ENCODE data around the gene OCA2.

The OCA2 gene

GRCh38 chr15:28105793-28106192 lies 6.7 kb upstream of the OCA2 start:
- no peak overlapping the region for H3K27ac ChIP-seq (ENCODE audit: low read depth, low read length)
- H3K27me3 ChIP-seq (ENCODE audit: control insufficient read depth in 1 of 2, insufficient read depth in 2 of 2, low read length in 2 of 2) = peaks cover 18 to 21% of the 10 kb centered on the region in 2 donors
- H3K4me3 ChIP-seq (ENCODE audit: low read depth in 1 of 2, low read length in 2 of 2) = no peak overlapping the region
- no peaks in the 10 kb centered on the region for H3K9me3 ChIP-seq (ENCODE audit: control insufficient read depth in 1 of 2, low read length in 2 of 2)
- H3K4me1 ChIP-seq (ENCODE audit: control insufficient read depth in 1 of 2, insufficient read depth in 2 of 2, low read length in 2 of 2) = peaks cover 0 to 6% of the 10 kb centered on the region in 2 donors
- H3K9ac ChIP-seq (ENCODE audit: low read depth in 1 of 2, low read length in 2 of 2) = no peak overlapping the region
- no peaks in the 10 kb centered on the region for H3K36me3 ChIP-seq (ENCODE audit: control insufficient read depth in 1 of 2, insufficient read depth in 2 of 2, low read length in 2 of 2)

DNA sequence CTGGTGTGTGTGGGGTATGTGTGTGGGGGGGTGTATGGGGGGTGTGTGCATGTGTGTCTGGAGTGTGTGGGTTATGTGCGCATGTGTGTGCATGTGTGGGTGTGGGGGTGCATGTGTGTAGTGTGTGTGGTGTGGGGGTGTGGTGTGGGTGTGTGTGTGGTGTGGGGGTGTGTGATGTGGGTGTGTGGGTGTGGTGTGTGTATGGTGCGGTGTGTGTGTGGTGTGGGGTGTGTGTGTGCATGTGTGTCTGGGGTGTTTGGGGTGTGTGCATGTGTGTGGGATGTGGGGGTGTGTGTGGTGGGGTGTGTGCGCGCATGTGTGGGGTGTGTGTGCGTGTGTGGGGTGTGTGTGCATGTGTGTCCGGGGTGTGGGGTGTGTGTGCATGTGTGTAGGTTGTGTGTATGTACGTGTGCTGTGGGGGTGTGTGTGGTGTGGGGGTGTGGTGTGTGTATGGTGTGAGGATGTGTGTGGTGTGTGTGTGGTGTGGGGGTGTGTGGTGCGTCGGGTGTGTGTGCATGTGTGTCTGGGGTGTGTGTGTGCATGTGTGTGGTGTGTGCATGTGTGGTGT lies 6.2 kb upstream of the OCA2 start:
- Histone ChIP-seq H3K4me1 (ENCODE audit: control insufficient read depth in 1 of 2, insufficient read depth in 2 of 2, low read length in 2 of 2) (peaks cover 0 to 6% of the 10 kb centered on the region in 2 donors), H3K4me3 (ENCODE audit: low read depth in 1 of 2, low read length in 2 of 2) (no peak overlapping the region), H3K9ac (ENCODE audit: low read depth in 1 of 2, low read length in 2 of 2) (no peak overlapping the region), H3K27me3 (ENCODE audit: control insufficient read depth in 1 of 2, insufficient read depth in 2 of 2, low read length in 2 of 2) (peaks cover 23 to 26% of the 10 kb centered on the region in 2 donors), H3K36me3 (ENCODE audit: control insufficient read depth in 1 of 2, insufficient read depth in 2 of 2, low read length in 2 of 2) (no peaks in the 10 kb centered on the region), H3K27ac (ENCODE audit: low read depth, low read length) (no peak overlapping the region), H3K9me3 (ENCODE audit: control insufficient read depth in 1 of 2, low read length in 2 of 2) (no peaks in the 10 kb centered on the region)

DNA sequence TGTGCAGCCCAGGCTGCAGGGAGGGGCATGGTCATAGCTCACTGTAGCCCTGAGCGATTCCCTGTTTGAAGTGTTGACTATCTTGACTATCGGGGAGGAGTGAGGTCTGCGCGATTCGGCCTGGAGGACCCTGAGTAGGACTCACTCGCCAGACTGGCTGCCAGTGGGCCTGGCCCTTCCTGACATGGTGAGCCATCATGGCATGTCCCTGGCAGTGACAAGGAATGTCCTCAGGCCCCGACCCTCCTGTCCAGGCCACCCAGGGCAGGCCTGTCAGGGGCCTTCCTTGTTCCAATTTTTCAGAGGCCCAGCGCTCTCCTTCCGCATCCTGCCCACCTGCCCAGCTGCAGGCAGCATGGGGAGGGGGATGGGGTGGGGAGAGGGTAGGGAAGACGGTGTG lies 5.2 kb upstream of the OCA2 start:
- H3K36me3 ChIP-seq (ENCODE audit: control insufficient read depth in 1 of 2, insufficient read depth in 2 of 2, low read length in 2 of 2) = no peaks in the 10 kb centered on the region
- no peak overlapping the region for H3K27ac ChIP-seq (ENCODE audit: low read depth, low read length)
- H3K4me3 ChIP-seq (ENCODE audit: low read depth in 1 of 2, low read length in 2 of 2) = no peak overlapping the region
- no peak overlapping the region for H3K9ac ChIP-seq (ENCODE audit: low read depth in 1 of 2, low read length in 2 of 2)
- peaks cover 0 to 6% of the 10 kb centered on the region in 2 donors for H3K4me1 ChIP-seq (ENCODE audit: control insufficient read depth in 1 of 2, insufficient read depth in 2 of 2, low read length in 2 of 2)
- no peaks in the 10 kb centered on the region for H3K9me3 ChIP-seq (ENCODE audit: control insufficient read depth in 1 of 2, low read length in 2 of 2)
- peaks cover 32 to 35% of the 10 kb centered on the region in 2 donors for H3K27me3 ChIP-seq (ENCODE audit: control insufficient read depth in 1 of 2, insufficient read depth in 2 of 2, low read length in 2 of 2)

GRCh38 chr15:28103831-28104230 lies 4.7 kb upstream of the OCA2 start:
- H3K4me1 ChIP-seq (ENCODE audit: control insufficient read depth in 1 of 2, insufficient read depth in 2 of 2, low read length in 2 of 2) = peaks cover 3 to 9% of the 10 kb centered on the region in 2 donors
- H3K36me3 ChIP-seq (ENCODE audit: control insufficient read depth in 1 of 2, insufficient read depth in 2 of 2, low read length in 2 of 2) = no peaks in the 10 kb centered on the region

GRCh38 chr15:28101983-28102441 lies 2.9 kb upstream of the OCA2 start:
- Histone ChIP-seq H3K36me3 (ENCODE audit: control insufficient read depth in 1 of 2, insufficient read depth in 2 of 2, low read length in 2 of 2) (no peaks in the 10 kb centered on the region), H3K27ac (ENCODE audit: low read depth, low read length) (no peak overlapping the region), H3K4me3 (ENCODE audit: low read depth in 1 of 2, low read length in 2 of 2) (no peak overlapping the region), H3K9me3 (ENCODE audit: control insufficient read depth in 1 of 2, low read length in 2 of 2) (no peaks in the 10 kb centered on the region), H3K4me1 (ENCODE audit: control insufficient read depth in 1 of 2, insufficient read depth in 2 of 2, low read length in 2 of 2) (peaks cover 5 to 10% of the 10 kb centered on the region in 2 donors), H3K9ac (ENCODE audit: low read depth in 1 of 2, low read length in 2 of 2) (no peak overlapping the region), H3K27me3 (ENCODE audit: control insufficient read depth in 1 of 2, insufficient read depth in 2 of 2, low read length in 2 of 2) (peaks cover 41 to 48% of the 10 kb centered on the region in 2 donors)

More at GRCh38 chr15:28103831-28104230, 4.7 kb upstream of the OCA2 start:
- Histone ChIP-seq H3K9me3 (ENCODE audit: control insufficient read depth in 1 of 2, low read length in 2 of 2) (no peaks in the 10 kb centered on the region), H3K27me3 (ENCODE audit: control insufficient read depth in 1 of 2, insufficient read depth in 2 of 2, low read length in 2 of 2) (peaks cover 36 to 38% of the 10 kb centered on the region in 2 donors), H3K4me3 (ENCODE audit: low read depth in 1 of 2, low read length in 2 of 2) (no peak overlapping the region), H3K27ac (ENCODE audit: low read depth, low read length) (no peak overlapping the region), H3K9ac (ENCODE audit: low read depth in 1 of 2, low read length in 2 of 2) (no peak overlapping the region)

- peaks cover 44 to 46% of the 10 kb centered on the region in 2 donors for H3K27me3 ChIP-seq (ENCODE audit: control insufficient read depth in 1 of 2, insufficient read depth in 2 of 2, low read length in 2 of 2)
- no peaks in the 10 kb centered on the region for H3K9me3 ChIP-seq (ENCODE audit: control insufficient read depth in 1 of 2, low read length in 2 of 2)
- H3K4me3 ChIP-seq (ENCODE audit: low read depth in 1 of 2, low read length in 2 of 2) = no peak overlapping the region
- H3K9ac ChIP-seq (ENCODE audit: low read depth in 1 of 2, low read length in 2 of 2) = no peak overlapping the region
- no peaks in the 10 kb centered on the region for H3K36me3 ChIP-seq (ENCODE audit: control insufficient read depth in 1 of 2, insufficient read depth in 2 of 2, low read length in 2 of 2)
- peaks cover 5 to 11% of the 10 kb centered on the region in 2 donors for H3K4me1 ChIP-seq (ENCODE audit: control insufficient read depth in 1 of 2, insufficient read depth in 2 of 2, low read length in 2 of 2)
- H3K27ac ChIP-seq (ENCODE audit: low read depth, low read length) = no peak overlapping the region
These were observed 2.1 kb upstream of the OCA2 start for GRCh38 chr15:28101201-28101600.

- peaks cover 10 to 13% of the 10 kb centered on the region in 2 donors for H3K4me1 ChIP-seq (ENCODE audit: control insufficient read depth in 1 of 2, insufficient read depth in 2 of 2, low read length in 2 of 2)
- peaks cover 42 to 45% of the 10 kb centered on the region in 2 donors for H3K27me3 ChIP-seq (ENCODE audit: control insufficient read depth in 1 of 2, insufficient read depth in 2 of 2, low read length in 2 of 2)
- no peak overlapping the region for H3K27ac ChIP-seq (ENCODE audit: low read depth, low read length)
- H3K4me3 ChIP-seq (ENCODE audit: low read depth in 1 of 2, low read length in 2 of 2) = no peak overlapping the region
- H3K36me3 ChIP-seq (ENCODE audit: control insufficient read depth in 1 of 2, insufficient read depth in 2 of 2, low read length in 2 of 2) = no peaks in the 10 kb centered on the region
- H3K9ac ChIP-seq (ENCODE audit: low read depth in 1 of 2, low read length in 2 of 2) = no peak overlapping the region
- H3K9me3 ChIP-seq (ENCODE audit: control insufficient read depth in 1 of 2, low read length in 2 of 2) = no peaks in the 10 kb centered on the region
These were observed 1.5 kb upstream of the OCA2 start for GRCh38 chr15:28100516-28101195.

DNA sequence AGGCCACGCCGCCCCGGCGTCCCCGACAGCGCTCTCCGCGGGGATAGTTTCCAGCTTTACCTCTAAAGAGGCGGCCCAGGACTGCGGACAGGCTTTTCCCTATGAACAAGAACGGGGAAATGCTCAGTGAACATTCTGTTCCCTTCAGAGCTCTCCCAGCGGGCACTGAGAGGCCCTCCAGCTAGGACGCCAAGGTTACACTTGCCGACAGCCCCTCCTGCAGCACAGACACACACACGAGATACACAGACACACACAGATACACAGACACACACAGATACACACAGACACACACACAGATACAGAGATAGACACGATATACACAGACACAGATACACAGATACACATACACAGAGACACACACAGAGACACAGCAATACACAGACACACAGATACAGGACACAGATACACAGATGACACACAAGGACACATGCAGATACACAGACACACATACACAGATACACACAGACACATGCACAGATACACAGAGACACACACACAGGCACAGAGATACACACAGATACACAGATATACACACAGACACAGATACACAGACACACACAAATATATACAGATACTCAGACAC lies 533 bp upstream of the OCA2 start:
- no peak overlapping the region for H3K4me3 ChIP-seq (ENCODE audit: low read depth in 1 of 2, low read length in 2 of 2)
- H3K9me3 ChIP-seq (ENCODE audit: control insufficient read depth in 1 of 2, low read length in 2 of 2) = no peaks in the 10 kb centered on the region
- H3K27ac ChIP-seq (ENCODE audit: low read depth, low read length) = no peak overlapping the region
- H3K4me1 ChIP-seq (ENCODE audit: control insufficient read depth in 1 of 2, insufficient read depth in 2 of 2, low read length in 2 of 2) = peaks cover 12 to 20% of the 10 kb centered on the region in 2 donors
- H3K36me3 ChIP-seq (ENCODE audit: control insufficient read depth in 1 of 2, insufficient read depth in 2 of 2, low read length in 2 of 2) = no peaks in the 10 kb centered on the region
- H3K27me3 ChIP-seq (ENCODE audit: control insufficient read depth in 1 of 2, insufficient read depth in 2 of 2, low read length in 2 of 2) = peaks cover 42 to 44% of the 10 kb centered on the region in 2 donors
- no peak overlapping the region for H3K9ac ChIP-seq (ENCODE audit: low read depth in 1 of 2, low read length in 2 of 2)

DNA sequence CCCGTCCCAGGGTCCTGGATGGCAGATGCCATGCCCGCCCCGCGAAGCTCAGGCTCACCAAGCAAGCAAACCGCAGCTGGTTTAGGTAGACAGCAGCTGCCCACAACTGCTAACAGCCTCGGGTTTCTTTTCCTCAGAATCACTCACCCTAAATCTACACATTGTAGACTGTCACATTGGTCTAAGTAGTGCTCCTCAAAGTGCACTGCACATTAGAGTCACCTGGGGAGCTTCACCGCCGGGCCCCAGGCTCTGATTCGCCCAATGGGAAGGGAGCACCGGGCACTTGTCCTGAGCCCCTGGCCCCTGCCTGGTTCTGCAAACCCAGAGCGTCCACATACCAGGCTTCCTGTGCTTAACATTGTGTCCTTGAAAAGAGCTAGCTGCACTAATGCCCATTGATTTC lies 752 bp downstream of the OCA2 start:
- Histone ChIP-seq H3K36me3 (ENCODE audit: control insufficient read depth in 1 of 2, insufficient read depth in 2 of 2, low read length in 2 of 2) (no peaks in the 10 kb centered on the region), H3K27me3 (ENCODE audit: control insufficient read depth in 1 of 2, insufficient read depth in 2 of 2, low read length in 2 of 2) (peaks cover 42 to 52% of the 10 kb centered on the region in 2 donors), H3K4me1 (ENCODE audit: control insufficient read depth in 1 of 2, insufficient read depth in 2 of 2, low read length in 2 of 2) (peaks cover 12 to 26% of the 10 kb centered on the region in 2 donors), H3K9me3 (ENCODE audit: control insufficient read depth in 1 of 2, low read length in 2 of 2) (no peaks in the 10 kb centered on the region), H3K9ac (ENCODE audit: low read depth in 1 of 2, low read length in 2 of 2) (no peak overlapping the region), H3K4me3 (ENCODE audit: low read depth in 1 of 2, low read length in 2 of 2) (no peak overlapping the region), H3K27ac (ENCODE audit: low read depth, low read length) (no peak overlapping the region)

GRCh38 chr15:28097656-28098359 lies 1.3 kb downstream of the OCA2 start:
- peaks cover 42 to 52% of the 10 kb centered on the region in 2 donors for H3K27me3 ChIP-seq (ENCODE audit: control insufficient read depth in 1 of 2, insufficient read depth in 2 of 2, low read length in 2 of 2)
- no peak overlapping the region for H3K27ac ChIP-seq (ENCODE audit: low read depth, low read length)
- no peaks in the 10 kb centered on the region for H3K36me3 ChIP-seq (ENCODE audit: control insufficient read depth in 1 of 2, insufficient read depth in 2 of 2, low read length in 2 of 2)
- peaks cover 12 to 26% of the 10 kb centered on the region in 2 donors for H3K4me1 ChIP-seq (ENCODE audit: control insufficient read depth in 1 of 2, insufficient read depth in 2 of 2, low read length in 2 of 2)
- no peak overlapping the region for H3K4me3 ChIP-seq (ENCODE audit: low read depth in 1 of 2, low read length in 2 of 2)
- no peaks in the 10 kb centered on the region for H3K9me3 ChIP-seq (ENCODE audit: control insufficient read depth in 1 of 2, low read length in 2 of 2)
- H3K9ac ChIP-seq (ENCODE audit: low read depth in 1 of 2, low read length in 2 of 2) = no peak overlapping the region

Measured in duodenal mucosa (tissue), 2 donors.